GM19193 (cell line): ENCODE data around the gene OR1D5.
"Not testable (repeated sequence)": the region's sequence is repeated elsewhere in the genome, so short reads cannot be mapped to it uniquely, and the experiment has no call there.

Experiments
- POLR2A ChIP-seq: IDR thresholded peaks from 4 replicates; pipeline ENCODE4 v1.6.1; 2011; ENCODE audit not compliant: insufficient read depth, insufficient read length; ENCODE audit errors: extremely low read depth

Gene OR1D5

GRCh38 chr17:3063507-3063906 lies at the start of gene OR1D5:
Gene OR1D5 (minus strand): TSS chr17:3063607. CDS start chr17:3063607, 0 bp downstream.
- TF ChIP-seq POLR2A = not testable (repeated sequence)

GRCh38 chr17:3104322-3104721 lies 40.9 kb upstream of the OR1D5 start, which contains the start of gene OR1D2:
Gene OR1D2 (minus strand): TSS chr17:3104422. CDS start chr17:3092996, 11,426 bp downstream.
- no peak for TF ChIP-seq POLR2A

GRCh38 chr17:3049705-3050295 lies 13.6 kb downstream of the OR1D5 start:
- TF ChIP-seq POLR2A = no peak

GRCh38 chr17:3048727-3049471 lies 14.5 kb downstream of the OR1D5 start:
- TF ChIP-seq POLR2A = no peak

GRCh38 chr17:3046753-3047152 lies 16.7 kb downstream of the OR1D5 start:
- no peak for TF ChIP-seq POLR2A

GRCh38 chr17:3043737-3044365 lies 19.6 kb downstream of the OR1D5 start:
- TF ChIP-seq POLR2A = no peak

GRCh38 chr17:3040882-3041281 lies 22.5 kb downstream of the OR1D5 start:
- TF ChIP-seq POLR2A = no peak

- no peak for TF ChIP-seq POLR2A
Measured at GRCh38 chr17:3039736-3040135, 23.7 kb downstream of the OR1D5 start.

- TF ChIP-seq POLR2A = no peak
Measured at GRCh38 chr17:3038941-3039340, 24.5 kb downstream of the OR1D5 start.

GRCh38 chr17:3037259-3037658 lies 26.1 kb downstream of the OR1D5 start:
- no peak for TF ChIP-seq POLR2A

- no peak for TF ChIP-seq POLR2A
Measured at GRCh38 chr17:3036800-3037199, 26.6 kb downstream of the OR1D5 start.

GRCh38 chr17:3035968-3036280 lies 27.5 kb downstream of the OR1D5 start:
- no peak for TF ChIP-seq POLR2A

- no peak for TF ChIP-seq POLR2A
Measured at GRCh38 chr17:3035256-3035967, 28.0 kb downstream of the OR1D5 start.

- TF ChIP-seq POLR2A = no peak
Measured at GRCh38 chr17:3034578-3034920, 28.9 kb downstream of the OR1D5 start.
